Measurements from ENCODE around the gene BCO2. TPM values are rescaled to one million over a fixed set of nuclear protein-coding genes. Genes with fewer than 3 reads are reported as not detected.

BCO2 gene
- total and polyA plus RNA-seq, 2 donors, result 1.4 to 5.5 TPM

GRCh38 chr11:112268406-112268805, 93.1 kb downstream of the BCO2 start:
- Histone ChIP-seq H3K4me3 (ENCODE audit: low read length in 2 of 2) (no peak overlapping the region), H3K36me3 (ENCODE audit: control insufficient read depth in 2 of 2, insufficient read depth in 2 of 2, low read length in 1 of 2) (no peaks in the 10 kb centered on the region), H3K4me1 (ENCODE audit: control insufficient read depth in 2 of 2, insufficient read depth in 2 of 2, low read length in 2 of 2) (no peaks in the 10 kb centered on the region), H3K27ac (ENCODE audit: low read depth in 1 of 2, low read length in 1 of 2) (no peak overlapping the region), H3K9me3 (ENCODE audit: control insufficient read depth in 2 of 2, insufficient read depth in 1 of 2, low read length in 1 of 2) (no peaks in the 10 kb centered on the region), H3K27me3 (ENCODE audit: control insufficient read depth in 2 of 2, insufficient read depth in 1 of 2, low read length in 1 of 2) (no peaks in the 10 kb centered on the region)
- WGBS, result 79% methylated on average over 5 of the region's 5 CpGs
- no peak for DNase-seq (ENCODE audit: low read depth in 6 of 9, low spot score in 9 of 9)

Other genes starting within 250 kb of the BCO2 start
- gene DIXDC1, start 238.2 kb upstream of the BCO2 start, total RNA-seq, result 2.8 TPM
- gene DIXDC1, start 238.2 kb upstream of the BCO2 start, polyA plus RNA-seq, result 2.8 TPM
- 28.8 TPM for gene DLAT, start 150.1 kb upstream of the BCO2 start, total RNA-seq
- 13.3 TPM for gene DLAT, start 150.1 kb upstream of the BCO2 start, polyA plus RNA-seq
- gene PIH1D2, start 101.5 kb upstream of the BCO2 start, total RNA-seq, result 1.6 TPM
- 1.4 TPM for gene PIH1D2, start 101.5 kb upstream of the BCO2 start, polyA plus RNA-seq
- gene NKAPD1, start 101.2 kb upstream of the BCO2 start, total RNA-seq, result 27.0 TPM
- gene NKAPD1, start 101.2 kb upstream of the BCO2 start, polyA plus RNA-seq, result 23.3 TPM
- gene TIMM8B, start 88.8 kb upstream of the BCO2 start, total RNA-seq, result 105 TPM
- gene TIMM8B, start 88.8 kb upstream of the BCO2 start, polyA plus RNA-seq, result 81.6 TPM
- 95.1 TPM for gene SDHD, start 88.6 kb upstream of the BCO2 start, total RNA-seq
- gene SDHD, start 88.6 kb upstream of the BCO2 start, polyA plus RNA-seq, result 132 TPM
- gene IL18, start 11.4 kb upstream of the BCO2 start, total RNA-seq, result 7.3 TPM
- 22.4 TPM for gene IL18, start 11.4 kb upstream of the BCO2 start, polyA plus RNA-seq
- 0.09 TPM for gene TEX12, start 8.1 kb upstream of the BCO2 start, total RNA-seq
- gene TEX12, start 8.1 kb upstream of the BCO2 start, polyA plus RNA-seq, result 0.37 TPM
- gene PTS, start 50.9 kb downstream of the BCO2 start, total RNA-seq, result 18.7 TPM
- 42.4 TPM for gene PTS, start 50.9 kb downstream of the BCO2 start, polyA plus RNA-seq
- 0.09 TPM for gene PLET1, start 85.3 kb downstream of the BCO2 start, total RNA-seq
- 0.23 TPM for gene PLET1, start 85.3 kb downstream of the BCO2 start, polyA plus RNA-seq

Measured in thymus (tissue), 11 donors.